GM19397 (cell line): ENCODE results near the gene ZNF234.
"Not testable (repeated sequence)": the region's sequence is repeated elsewhere in the genome, so short reads cannot be mapped to it uniquely, and the experiment has no call there.

Experiments used
- ATAC-seq: cut with Tn5 transposase; IDR thresholded peaks from one replicate; pipeline ENCODE4 v1.9.1; 2021; ENCODE audit warnings: mild to moderate bottlenecking, moderate library complexity; ENCODE audit not compliant: unreplicated experiment

ZNF234 gene

GRCh38 chr19:44141191-44142058 lies at the start of gene ZNF234:
TSS of gene ZNF234 (plus strand) at chr19:44141554. CDS start at chr19:44144633, 3,079 bp downstream.
- peak; percentile 87 for ATAC-seq

- ATAC-seq: no peak
Measured at GRCh38 chr19:44092108-44092507, 49.2 kb upstream of the ZNF234 start.

- peak; percentile 89 for ATAC-seq
Measured at GRCh38 chr19:44093931-44094765, 47.2 kb upstream of the ZNF234 start, which contains the start of gene ZNF224. TSS of gene ZNF224 (plus strand) at chr19:44094361. CDS start at chr19:44097874, 3,513 bp downstream.

GRCh38 chr19:44107751-44108150 lies 33.6 kb upstream of the ZNF234 start:
- ATAC-seq: no peak

- ATAC-seq: no peak
Measured at GRCh38 chr19:44109458-44109857, 31.9 kb upstream of the ZNF234 start.

- ATAC-seq: no peak
Measured at GRCh38 chr19:44111910-44112463, 29.4 kb upstream of the ZNF234 start.

GRCh38 chr19:44112802-44113137 lies 28.6 kb upstream of the ZNF234 start:
- ATAC-seq: peak; percentile 14

- ATAC-seq: peak; percentile 96
Measured at GRCh38 chr19:44113138-44113783, 28.1 kb upstream of the ZNF234 start, which contains the start of gene ZNF225. TSS of gene ZNF225 (plus strand) at chr19:44113399. CDS start at chr19:44115828, 2,429 bp downstream.

- ATAC-seq: peak; percentile 12
Measured at GRCh38 chr19:44113784-44114390, 27.5 kb upstream of the ZNF234 start.

GRCh38 chr19:44121162-44121561 lies 20.2 kb upstream of the ZNF234 start:
- ATAC-seq: not testable (repeated sequence)

GRCh38 chr19:44131955-44132354 lies 9.4 kb upstream of the ZNF234 start:
- no peak for ATAC-seq

- ATAC-seq: no peak
Measured at GRCh38 chr19:44142059-44142433, 692 bp downstream of the ZNF234 start.

- ATAC-seq: no peak
Measured at GRCh38 chr19:44149776-44150175, 8.4 kb downstream of the ZNF234 start.

GRCh38 chr19:44151491-44151890 lies 10.1 kb downstream of the ZNF234 start:
- ATAC-seq: no peak

GRCh38 chr19:44156475-44156874 lies 15.1 kb downstream of the ZNF234 start:
- ATAC-seq: no peak

- no peak for ATAC-seq
Measured at GRCh38 chr19:44163789-44164188, 22.4 kb downstream of the ZNF234 start.

- ATAC-seq: peak; percentile 5
Measured at GRCh38 chr19:44164327-44164672, 22.9 kb downstream of the ZNF234 start.

GRCh38 chr19:44164673-44165512 lies 23.5 kb downstream of the ZNF234 start, which contains the start of gene ZNF226:
TSS of gene ZNF226 (plus strand) at chr19:44165100. CDS start at chr19:44170081, 4,981 bp downstream.
- peak; percentile 91 for ATAC-seq

GRCh38 chr19:44170660-44171059 lies 29.3 kb downstream of the ZNF234 start:
- not testable (repeated sequence) for ATAC-seq
